DMS79 treated with DMSO at 0.1 percent for 48 hours (cell line): ENCODE results near the gene C20orf141.
A peak's percentile ranks its signal among the peaks of the same experiment; 100 is the strongest.
"Not testable (repeated sequence)": the region's sequence is repeated elsewhere in the genome, so short reads cannot be mapped to it uniquely, and the experiment has no call there.

Source experiments
- DNase-seq: peaks from one replicate; lab custom pipeline; 2025; lab: John Stamatoyannopoulos, UW

The C20orf141 gene

GRCh38 chr20:2820896-2821869 lies 6.4 kb downstream of the C20orf141 start:
- DNase-seq: no peak

DNA sequence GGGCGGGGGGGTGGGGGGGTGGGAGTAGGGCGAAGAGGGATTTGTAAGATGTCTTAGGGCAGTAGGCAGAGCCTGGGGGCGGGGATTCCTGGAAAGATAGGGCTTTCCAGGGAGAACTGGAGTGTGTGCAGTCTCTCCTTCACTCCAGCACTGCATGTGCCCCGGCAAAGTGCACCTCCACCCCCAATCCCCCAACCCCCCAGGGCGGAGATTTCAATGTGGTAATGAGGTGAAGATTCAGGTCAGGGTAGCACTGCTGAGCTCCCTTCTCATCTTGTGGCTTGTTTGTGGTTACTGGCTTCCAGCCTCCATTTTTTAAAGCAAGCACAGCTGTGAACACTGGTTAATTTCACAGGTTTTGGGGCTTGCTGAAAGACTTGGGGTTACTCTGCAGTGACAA lies 7.3 kb downstream of the C20orf141 start:
- DNase-seq: no peak

DNA sequence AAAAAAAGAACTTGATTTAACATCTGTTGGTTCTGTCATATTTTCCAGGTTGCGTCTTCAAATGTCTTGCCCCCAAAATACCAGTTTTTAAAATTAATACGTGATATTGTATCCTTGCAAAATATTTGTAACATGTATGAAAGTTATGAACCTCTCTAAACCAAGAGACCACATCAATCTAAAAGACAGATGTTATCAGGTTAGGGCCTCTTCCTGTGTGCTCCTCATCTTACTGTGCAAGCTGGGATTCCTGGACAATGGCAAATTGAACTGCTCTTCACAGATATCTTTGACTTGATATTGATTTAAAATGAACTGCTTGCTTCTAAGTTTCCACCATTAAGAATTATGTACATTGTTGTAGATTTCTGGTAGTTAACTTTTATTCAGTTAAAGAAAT lies 11.0 kb downstream of the C20orf141 start:
- no peak for DNase-seq

DNA sequence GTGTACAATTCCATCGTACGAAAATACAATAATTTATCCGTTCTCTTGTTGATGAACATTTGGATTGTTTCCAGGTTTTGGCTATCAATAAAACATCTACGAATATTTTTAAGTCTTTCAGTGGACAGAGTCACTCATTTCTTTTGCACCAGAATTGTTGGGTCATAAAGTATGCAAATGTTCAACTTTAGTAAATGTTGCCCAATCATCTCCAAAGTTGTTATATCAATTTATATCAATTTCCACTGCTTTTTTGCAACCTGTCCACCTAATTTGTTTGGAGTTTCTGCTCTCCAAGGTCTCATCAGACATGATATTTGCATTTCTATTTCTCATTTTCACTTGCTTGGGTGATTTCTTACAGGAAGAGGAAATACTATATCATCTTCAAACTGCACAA lies 11.9 kb downstream of the C20orf141 start:
- no peak for DNase-seq

- no peak for DNase-seq
Observed at GRCh38 chr20:2829376-2829775, 14.6 kb downstream of the C20orf141 start.

- not testable (repeated sequence) for DNase-seq
Observed at GRCh38 chr20:2831206-2831605, 16.4 kb downstream of the C20orf141 start.

DNA sequence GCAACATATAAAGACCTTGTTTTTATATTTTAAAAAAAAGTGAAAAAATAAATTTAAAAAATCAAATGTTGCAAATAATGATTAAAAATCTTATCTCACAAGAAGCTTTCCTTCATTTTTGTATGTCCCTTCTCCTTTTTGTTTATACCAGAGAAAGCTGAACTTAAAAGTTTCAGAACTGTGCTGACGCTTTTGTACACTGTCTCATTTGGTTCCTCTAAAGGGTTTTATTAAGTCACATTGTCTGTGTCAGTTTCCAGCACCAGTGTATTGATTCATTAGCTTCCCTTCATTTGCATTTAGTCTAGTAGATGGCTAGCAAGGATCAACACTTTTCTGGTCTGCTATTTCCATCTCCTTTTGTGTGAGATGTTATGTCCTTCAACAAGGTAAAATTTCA lies 19.0 kb downstream of the C20orf141 start:
- DNase-seq: no peak

- no peak for DNase-seq
Observed at GRCh38 chr20:2834401-2835110, 19.8 kb downstream of the C20orf141 start.

DNA sequence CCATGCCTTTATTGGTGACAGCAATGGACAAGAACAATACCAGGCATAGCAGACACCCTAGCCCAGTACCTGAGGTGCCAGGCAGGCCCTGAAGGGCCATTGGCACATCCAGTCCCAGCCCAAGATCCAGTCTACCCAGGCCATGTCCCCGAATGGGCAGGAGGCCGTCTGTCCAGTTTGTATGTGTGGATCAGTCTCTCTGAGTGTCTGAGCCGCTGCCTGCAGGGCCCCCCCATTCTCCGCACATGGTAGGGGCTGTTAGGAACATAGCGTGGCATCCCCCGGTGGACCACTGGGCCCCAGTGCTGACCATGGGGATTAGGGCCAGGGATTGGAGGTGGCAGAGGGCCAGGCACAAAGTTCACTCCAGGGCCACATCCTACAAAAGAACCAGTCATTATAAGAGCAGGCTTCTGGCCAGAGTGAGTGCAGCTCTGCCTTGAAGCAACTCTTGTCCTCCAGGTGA lies 20.6 kb downstream of the C20orf141 start:
- no peak for DNase-seq

DNA sequence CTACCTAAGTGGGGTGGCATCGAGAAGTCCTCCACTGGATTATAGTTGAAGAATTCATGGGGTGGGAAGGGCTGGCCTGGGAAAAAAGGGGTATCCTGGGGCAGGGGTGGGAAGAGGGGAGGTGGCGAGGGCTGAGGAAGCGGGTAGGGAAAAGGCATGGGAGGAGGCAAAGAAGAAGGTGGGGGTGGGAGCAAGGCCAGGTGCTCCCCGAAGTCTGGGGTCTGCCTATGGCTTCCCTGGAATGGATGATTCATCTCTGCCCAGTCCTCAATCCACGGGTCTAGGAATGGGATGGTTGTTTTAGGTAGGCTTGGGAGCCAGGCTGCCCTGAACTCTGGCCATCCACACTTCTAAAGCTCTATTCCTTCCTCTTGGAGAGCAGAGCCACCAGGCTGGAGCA lies 21.2 kb downstream of the C20orf141 start:
- DNase-seq: no peak

DNA sequence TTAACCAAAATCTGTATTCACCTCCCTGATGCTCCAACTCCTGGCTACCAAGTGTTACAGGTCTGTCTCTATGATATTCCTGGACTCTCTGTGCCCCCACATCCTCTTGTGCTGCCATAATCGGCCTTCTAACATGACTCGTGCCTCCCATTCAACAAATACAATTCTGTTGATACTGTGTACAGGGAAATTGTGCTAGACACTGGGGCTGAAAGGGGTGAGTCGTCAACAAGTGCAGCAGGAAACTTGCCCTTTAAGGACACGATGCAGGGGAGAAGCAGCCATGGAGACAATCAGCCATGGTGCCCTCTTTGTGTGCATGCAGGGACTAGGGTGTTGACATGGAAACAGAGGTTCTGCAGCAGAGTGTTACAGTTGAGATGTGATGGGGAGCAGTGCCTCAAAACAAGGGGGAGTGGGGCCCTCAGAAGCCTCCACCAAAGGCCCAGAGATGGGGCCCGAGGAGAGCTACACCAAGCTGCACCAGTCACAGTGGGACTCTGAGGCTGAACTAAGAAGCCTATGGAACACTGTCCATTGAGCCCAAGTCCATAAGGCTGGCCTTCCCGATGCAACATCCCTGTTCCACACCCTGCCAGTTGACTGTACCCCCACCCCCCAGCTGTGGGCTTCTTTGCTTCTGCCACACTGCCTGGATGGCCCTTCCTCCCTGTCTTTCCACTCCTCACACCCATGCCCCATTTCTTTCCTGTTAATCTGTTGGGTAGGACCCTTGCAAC lies 22.6 kb downstream of the C20orf141 start:
- DNase-seq: no peak

- no peak for DNase-seq
Observed at GRCh38 chr20:2838170-2838797, 23.5 kb downstream of the C20orf141 start.

GRCh38 chr20:2838847-2839671 lies 24.3 kb downstream of the C20orf141 start:
- no peak for DNase-seq

- DNase-seq: no peak
Observed at GRCh38 chr20:2839732-2840137, 24.9 kb downstream of the C20orf141 start.

DNA sequence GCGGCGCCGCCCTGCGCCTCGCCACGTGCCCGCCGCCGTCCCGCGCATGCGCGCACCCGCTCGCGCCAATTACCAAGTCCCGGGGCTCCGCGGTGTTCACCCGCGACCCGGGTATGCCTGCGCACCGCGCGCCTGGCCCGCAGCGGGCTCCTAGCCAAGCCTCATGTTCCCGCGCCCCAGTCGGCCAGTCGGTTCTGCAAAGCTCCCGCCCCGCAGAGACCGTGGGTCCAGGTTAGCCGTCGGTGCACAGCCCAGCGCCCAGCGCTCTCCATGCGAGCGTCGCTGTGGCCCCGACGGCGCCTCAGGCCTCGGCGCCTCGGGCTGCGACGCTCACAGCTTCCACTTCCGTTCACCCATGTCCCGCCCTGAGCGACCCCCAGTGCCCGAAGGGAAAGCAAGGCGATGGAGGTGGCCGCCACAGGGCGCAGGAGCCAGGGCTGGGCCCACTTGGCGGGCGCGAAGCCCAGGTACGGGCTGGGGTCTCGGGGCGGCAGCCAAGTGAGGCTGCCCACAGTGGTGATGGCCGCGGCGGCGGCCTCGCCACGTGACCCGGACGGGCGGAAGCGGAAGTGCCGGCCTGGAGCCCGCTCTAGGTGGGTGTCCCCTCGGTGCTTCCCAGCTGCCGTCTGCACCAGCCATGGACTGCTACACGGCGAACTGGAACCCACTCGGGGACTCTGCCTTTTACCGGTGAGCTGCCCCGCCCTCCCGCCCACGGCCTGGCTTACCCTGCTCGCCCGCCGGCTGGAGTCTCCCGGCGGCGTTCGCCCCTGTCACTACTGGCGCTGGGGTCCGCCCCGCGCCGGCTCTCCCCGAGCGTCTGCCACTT lies 25.6 kb downstream of the C20orf141 start, which contains the start of the genes PCED1A and VPS16:
TSS of gene PCED1A (minus strand) at position 518 of the 829 bp plus-strand sequence. CDS start 743 bp downstream, outside the sequence.
TSS of gene VPS16 (plus strand) at position 608 of the 829 bp plus-strand sequence. CDS start at position 638, 30 bp downstream.
- peak; percentile 52 for DNase-seq

DNA sequence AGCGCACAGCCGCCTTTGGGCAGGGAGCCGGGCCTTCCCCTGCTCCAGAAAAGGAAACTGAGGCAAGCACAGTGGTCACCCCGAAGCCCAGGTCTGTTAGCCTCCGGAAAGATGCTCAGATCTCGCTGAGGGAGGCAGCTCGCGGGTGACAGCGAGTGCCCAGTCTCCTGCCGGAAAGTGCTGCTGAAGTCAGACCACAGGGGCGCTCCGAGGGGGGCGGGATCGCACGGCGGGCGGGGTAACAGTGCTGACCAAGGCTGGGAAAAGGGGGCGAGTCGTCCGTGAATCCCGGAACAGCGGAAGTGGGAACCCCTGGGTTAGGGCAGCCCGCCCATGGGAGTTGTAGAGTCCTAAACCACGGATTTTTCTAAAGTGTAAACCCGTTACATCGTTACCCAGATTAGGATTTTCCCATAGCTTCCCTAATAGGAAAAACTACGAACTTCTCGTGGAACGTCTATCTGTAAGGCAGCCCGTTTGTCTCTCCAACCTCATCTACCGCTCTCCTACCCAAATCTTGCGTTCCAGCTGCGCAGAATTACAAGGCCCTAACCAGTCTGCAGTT lies 26.3 kb downstream of the C20orf141 start:
- peak; percentile 10 for DNase-seq

DNA sequence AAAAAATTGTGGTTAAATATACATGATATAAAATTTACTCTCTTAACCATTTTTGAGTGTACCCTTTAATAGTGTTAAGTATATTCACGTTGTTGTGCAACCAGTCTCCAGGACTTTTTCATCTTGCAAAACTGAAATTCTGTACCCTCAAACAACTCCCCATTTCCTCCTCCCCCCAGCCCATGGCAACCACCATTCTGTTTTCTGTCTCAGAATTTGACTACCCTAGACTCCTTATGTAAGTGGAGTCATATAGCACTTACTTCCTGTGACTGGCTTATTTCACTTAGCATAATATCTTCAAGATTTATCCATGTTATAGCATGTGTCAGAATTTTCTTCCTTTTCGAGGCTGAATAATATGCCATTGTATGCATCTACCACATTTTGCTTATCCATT lies 30.8 kb downstream of the C20orf141 start:
- no peak for DNase-seq

- DNase-seq: no peak
Observed at GRCh38 chr20:2846698-2847097, 31.9 kb downstream of the C20orf141 start.

- no peak for DNase-seq
Observed at GRCh38 chr20:2847802-2848201, 33.0 kb downstream of the C20orf141 start.
